ENCODE measurements around the gene MED7. TPM values are rescaled to one million over a fixed set of nuclear protein-coding genes. Genes with fewer than 3 reads are reported as not detected.

MED7 gene
- polyA plus RNA-seq, 1 donor from 2014 or later = 27.2 TPM

DNA sequence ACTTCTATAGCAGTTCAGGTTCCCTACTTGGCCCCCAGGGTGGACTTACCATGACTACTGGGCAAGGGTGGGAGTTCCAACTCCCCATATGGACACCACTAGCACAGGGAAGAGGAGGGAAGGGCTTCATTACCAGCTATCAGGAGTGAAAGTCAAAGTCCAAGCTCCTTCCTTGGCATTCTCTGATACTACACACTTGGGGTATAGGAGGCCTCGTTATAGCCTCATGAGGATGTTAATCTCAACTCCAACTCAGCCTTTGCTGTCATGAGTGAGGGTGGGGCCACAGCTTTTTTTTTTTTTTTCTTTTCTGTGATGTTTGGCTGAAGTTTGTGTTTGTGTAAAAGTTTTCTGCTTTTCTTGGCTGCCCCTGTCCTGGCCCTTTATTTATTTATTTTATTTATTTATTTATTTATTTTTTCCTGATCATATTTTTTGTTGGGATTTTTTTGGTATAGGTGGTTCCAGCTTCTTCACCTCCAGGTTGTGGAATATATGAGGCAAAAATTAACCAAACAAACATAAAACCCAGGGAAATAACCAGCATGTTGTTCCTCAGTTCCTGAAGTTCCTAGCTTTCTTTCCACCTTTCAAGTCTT, 14.7 kb upstream of the MED7 start:
- Histone ChIP-seq H2AFZ (ENCODE audit: low read depth, low read length) (no peak overlapping the region), H3K9me3 (ENCODE audit: low read length) (no peaks in the 10 kb centered on the region), H3K36me3 (ENCODE audit: insufficient read depth, low read length) (no peaks in the 10 kb centered on the region), H3K27ac (ENCODE audit: low read length) (no peak overlapping the region), H3K9ac (ENCODE audit: low read length) (no peak overlapping the region), H3K79me2 (replicated peaks; ENCODE audit: insufficient read depth, low read length) (no peaks in the 10 kb centered on the region), H3K4me3 (ENCODE audit: low read length) (no peak overlapping the region), H3K9me2 (ENCODE audit: insufficient read depth, low read length) (no peaks in the 10 kb centered on the region), H3F3A (ENCODE audit: insufficient read depth, low read length, poor library complexity, severe bottlenecking) (no peaks in the 10 kb centered on the region), H3K27me3 (ENCODE audit: insufficient read depth, low read depth, low read length) (no peaks in the 10 kb centered on the region), H3K4me2 (ENCODE audit: low read length) (no peak overlapping the region), H4K20me1 (ENCODE audit: insufficient read depth) (no peaks in the 10 kb centered on the region)
- TF ChIP-seq MXI1 (conservative IDR thresholded peaks at IDR 0.05; ENCODE audit: poor library complexity, severe bottlenecking) (no peak), RAD21 (conservative IDR thresholded peaks at IDR 0.05) (no peak), EP300 (conservative IDR thresholded peaks at IDR 0.05; ENCODE audit: poor library complexity, severe bottlenecking) (no peak), EZH2 (IDR thresholded peaks at IDR 0.05; ENCODE audit: borderline replicate concordance, insufficient read depth, low read length, poor library complexity, severe bottlenecking) (no peak), TAF1 (IDR thresholded peaks at IDR 0.05; ENCODE audit: low read depth) (no peak), SMC3 (conservative IDR thresholded peaks at IDR 0.05; ENCODE audit: poor library complexity) (no peak), POLR2AphosphoS5 (IDR thresholded peaks at IDR 0.05) (no peak)
- TF ChIP-seq, protein P1, sequence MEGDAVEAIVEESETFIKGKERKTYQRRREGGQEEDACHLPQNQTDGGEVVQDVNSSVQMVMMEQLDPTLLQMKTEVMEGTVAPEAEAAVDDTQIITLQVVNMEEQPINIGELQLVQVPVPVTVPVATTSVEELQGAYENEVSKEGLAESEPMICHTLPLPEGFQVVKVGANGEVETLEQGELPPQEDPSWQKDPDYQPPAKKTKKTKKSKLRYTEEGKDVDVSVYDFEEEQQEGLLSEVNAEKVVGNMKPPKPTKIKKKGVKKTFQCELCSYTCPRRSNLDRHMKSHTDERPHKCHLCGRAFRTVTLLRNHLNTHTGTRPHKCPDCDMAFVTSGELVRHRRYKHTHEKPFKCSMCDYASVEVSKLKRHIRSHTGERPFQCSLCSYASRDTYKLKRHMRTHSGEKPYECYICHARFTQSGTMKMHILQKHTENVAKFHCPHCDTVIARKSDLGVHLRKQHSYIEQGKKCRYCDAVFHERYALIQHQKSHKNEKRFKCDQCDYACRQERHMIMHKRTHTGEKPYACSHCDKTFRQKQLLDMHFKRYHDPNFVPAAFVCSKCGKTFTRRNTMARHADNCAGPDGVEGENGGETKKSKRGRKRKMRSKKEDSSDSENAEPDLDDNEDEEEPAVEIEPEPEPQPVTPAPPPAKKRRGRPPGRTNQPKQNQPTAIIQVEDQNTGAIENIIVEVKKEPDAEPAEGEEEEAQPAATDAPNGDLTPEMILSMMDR (IDR thresholded peaks at IDR 0.05; ENCODE audit: poor library complexity, severe bottlenecking) = no peak
- TF ChIP-seq, protein P2, sequence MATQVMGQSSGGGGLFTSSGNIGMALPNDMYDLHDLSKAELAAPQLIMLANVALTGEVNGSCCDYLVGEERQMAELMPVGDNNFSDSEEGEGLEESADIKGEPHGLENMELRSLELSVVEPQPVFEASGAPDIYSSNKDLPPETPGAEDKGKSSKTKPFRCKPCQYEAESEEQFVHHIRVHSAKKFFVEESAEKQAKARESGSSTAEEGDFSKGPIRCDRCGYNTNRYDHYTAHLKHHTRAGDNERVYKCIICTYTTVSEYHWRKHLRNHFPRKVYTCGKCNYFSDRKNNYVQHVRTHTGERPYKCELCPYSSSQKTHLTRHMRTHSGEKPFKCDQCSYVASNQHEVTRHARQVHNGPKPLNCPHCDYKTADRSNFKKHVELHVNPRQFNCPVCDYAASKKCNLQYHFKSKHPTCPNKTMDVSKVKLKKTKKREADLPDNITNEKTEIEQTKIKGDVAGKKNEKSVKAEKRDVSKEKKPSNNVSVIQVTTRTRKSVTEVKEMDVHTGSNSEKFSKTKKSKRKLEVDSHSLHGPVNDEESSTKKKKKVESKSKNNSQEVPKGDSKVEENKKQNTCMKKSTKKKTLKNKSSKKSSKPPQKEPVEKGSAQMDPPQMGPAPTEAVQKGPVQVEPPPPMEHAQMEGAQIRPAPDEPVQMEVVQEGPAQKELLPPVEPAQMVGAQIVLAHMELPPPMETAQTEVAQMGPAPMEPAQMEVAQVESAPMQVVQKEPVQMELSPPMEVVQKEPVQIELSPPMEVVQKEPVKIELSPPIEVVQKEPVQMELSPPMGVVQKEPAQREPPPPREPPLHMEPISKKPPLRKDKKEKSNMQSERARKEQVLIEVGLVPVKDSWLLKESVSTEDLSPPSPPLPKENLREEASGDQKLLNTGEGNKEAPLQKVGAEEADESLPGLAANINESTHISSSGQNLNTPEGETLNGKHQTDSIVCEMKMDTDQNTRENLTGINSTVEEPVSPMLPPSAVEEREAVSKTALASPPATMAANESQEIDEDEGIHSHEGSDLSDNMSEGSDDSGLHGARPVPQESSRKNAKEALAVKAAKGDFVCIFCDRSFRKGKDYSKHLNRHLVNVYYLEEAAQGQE (IDR thresholded peaks at IDR 0.05; ENCODE audit: borderline replicate concordance) = no peak

DNA sequence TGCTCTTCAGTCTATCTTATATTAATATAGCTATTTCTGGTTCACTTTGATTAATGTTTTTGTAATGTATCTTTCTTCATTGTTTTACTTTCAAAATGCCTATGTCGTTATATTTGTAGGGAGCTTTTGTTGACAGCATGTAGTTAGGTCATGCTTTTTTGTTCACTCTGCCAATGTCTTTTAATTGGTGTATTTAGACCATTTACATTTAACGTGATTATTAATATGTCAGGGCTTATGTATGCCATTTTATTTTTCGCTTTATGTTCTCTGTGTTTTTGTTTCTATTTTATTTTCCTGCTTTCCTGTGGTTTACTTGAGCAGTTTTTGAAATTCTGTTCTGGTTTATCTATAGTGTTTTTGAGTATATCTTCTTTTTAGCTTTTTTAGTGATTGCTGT, 12.6 kb upstream of the MED7 start:
- no peaks in the 10 kb centered on the region for H3K79me2 ChIP-seq (replicated peaks; ENCODE audit: insufficient read depth, low read length)
- H3K36me3 ChIP-seq (ENCODE audit: insufficient read depth, low read length) = no peaks in the 10 kb centered on the region
- H3F3A ChIP-seq (ENCODE audit: insufficient read depth, low read length, poor library complexity, severe bottlenecking) = no peaks in the 10 kb centered on the region
- no peak overlapping the region for H3K9ac ChIP-seq (ENCODE audit: low read length)
- no peak overlapping the region for H2AFZ ChIP-seq (ENCODE audit: low read depth, low read length)
- H3K4me2 ChIP-seq (ENCODE audit: low read length) = no peak overlapping the region
- no peaks in the 10 kb centered on the region for H3K9me2 ChIP-seq (ENCODE audit: insufficient read depth, low read length)
- no peak overlapping the region for H3K4me3 ChIP-seq (ENCODE audit: low read length)
- no peaks in the 10 kb centered on the region for H3K9me3 ChIP-seq (ENCODE audit: low read length)
- no peaks in the 10 kb centered on the region for H3K27me3 ChIP-seq (ENCODE audit: insufficient read depth, low read depth, low read length)
- no peaks in the 10 kb centered on the region for H4K20me1 ChIP-seq (ENCODE audit: insufficient read depth)
- no peak overlapping the region for H3K27ac ChIP-seq (ENCODE audit: low read length)
- TF ChIP-seq SMC3 (conservative IDR thresholded peaks at IDR 0.05; ENCODE audit: poor library complexity) = no peak
- TF ChIP-seq POLR2AphosphoS5 (IDR thresholded peaks at IDR 0.05) = no peak
- TF ChIP-seq EZH2 (IDR thresholded peaks at IDR 0.05; ENCODE audit: borderline replicate concordance, insufficient read depth, low read length, poor library complexity, severe bottlenecking) = no peak
- TF ChIP-seq MXI1 (conservative IDR thresholded peaks at IDR 0.05; ENCODE audit: poor library complexity, severe bottlenecking) = no peak
- no peak for TF ChIP-seq RAD21 (conservative IDR thresholded peaks at IDR 0.05)
- TF ChIP-seq, protein P1 (IDR thresholded peaks at IDR 0.05; ENCODE audit: poor library complexity, severe bottlenecking) = no peak
- TF ChIP-seq EP300 (conservative IDR thresholded peaks at IDR 0.05; ENCODE audit: poor library complexity, severe bottlenecking) = no peak
- no peak for TF ChIP-seq TAF1 (IDR thresholded peaks at IDR 0.05; ENCODE audit: low read depth)
- TF ChIP-seq, protein P2 (IDR thresholded peaks at IDR 0.05; ENCODE audit: borderline replicate concordance) = no peak

All from neural cell (in vitro differentiated cells).